ENCODE results near the gene AK5.
"Not testable (repeated sequence)": the region's sequence is repeated elsewhere in the genome, so short reads cannot be mapped to it uniquely, and the experiment has no call there.

Gene AK5

DNA sequence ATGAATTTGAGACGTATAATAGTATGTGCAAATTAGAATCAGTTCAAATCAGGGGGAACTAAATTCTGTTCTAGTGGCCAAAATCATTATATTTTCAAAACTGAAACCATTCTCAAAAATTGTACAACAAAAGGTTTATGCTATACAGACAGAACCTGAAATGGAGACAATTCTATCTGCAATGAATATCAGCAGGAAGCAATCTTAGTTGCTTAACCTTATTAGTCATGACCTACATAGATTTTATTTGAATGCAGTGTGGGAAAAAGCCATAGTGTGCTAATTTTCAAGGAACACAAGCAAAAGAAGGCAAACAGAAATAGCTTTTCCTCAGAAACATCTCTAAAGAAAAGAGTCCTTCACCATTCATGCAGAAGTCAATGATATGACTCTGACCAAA, 6.5 kb downstream of the AK5 start:
- DNase-seq: no peak

GRCh38 chr1:77290576-77290975, 8.8 kb downstream of the AK5 start:
- no peak for DNase-seq

DNA sequence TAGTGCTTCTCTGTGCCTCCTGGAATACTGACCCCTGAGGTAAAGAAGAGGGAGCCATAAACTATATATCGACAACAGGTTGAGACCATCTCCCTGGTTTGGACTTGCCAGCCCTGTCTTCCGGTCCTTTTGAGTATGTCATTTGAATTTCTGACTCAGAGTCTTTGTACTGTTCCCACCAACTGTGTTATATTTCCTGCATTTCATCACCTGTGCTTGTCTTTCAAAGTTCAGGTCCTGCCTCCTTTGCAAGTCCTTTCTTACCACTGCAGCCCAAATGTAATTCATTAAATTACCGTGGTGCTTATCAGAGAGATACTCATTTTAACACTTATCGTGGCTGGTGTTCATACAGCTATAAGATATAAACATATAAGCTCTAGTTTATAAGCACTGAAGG, 10.7 kb downstream of the AK5 start:
- no peak for DNase-seq

DNA sequence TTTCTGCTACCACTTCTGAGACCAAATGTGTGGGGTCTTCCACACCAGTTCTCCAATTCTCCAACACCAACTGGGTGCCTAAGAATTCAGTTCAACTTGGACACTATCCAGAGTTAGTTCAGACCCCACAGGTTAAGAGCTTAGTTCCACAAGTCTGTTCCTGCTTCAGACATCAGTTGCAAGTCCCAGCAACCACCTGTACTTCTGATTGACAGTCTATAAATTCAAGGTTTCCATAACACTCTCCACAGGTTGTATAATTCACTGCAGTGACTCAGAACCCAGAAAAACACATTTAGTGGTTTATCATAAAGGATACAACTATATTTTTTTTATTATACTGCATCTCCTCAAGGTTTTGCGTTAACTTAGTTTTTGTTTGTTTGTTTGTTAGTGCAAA, 18.7 kb downstream of the AK5 start:
- no peak for DNase-seq

- DNase-seq: no peak
Observed at GRCh38 chr1:77303387-77303786, 21.6 kb downstream of the AK5 start.

DNA sequence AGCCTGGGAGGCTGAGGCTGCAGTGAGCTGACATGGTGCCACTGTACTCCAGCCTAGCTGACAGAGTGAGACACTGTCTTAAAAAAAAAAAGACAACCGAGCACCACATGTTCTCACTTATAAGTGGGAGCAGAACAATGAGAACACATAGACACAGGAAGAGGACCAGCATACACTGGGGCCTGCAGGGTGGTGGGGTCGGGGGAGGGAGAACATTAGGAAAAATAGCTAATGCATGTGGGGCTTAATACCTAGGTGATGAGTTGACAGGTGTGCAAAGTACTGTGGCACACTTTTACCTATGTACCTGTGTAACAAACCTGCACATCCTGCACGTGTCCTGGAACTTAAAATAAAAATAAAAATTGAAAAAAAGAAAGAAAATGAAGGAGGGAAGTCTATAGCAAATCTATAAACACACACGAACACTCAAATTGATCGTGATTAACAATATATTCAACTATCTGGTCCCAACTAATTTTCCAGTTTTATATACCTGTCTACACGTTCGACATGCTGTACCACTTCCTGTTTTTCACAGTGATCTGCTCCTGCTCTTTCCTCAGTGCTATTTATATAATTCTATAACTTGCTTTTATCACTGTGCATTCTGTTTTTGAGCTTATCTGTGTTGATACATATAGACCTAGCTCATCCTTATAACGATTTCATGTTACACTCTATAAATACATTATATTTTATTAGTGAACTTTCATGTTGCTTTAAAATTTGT, 27.2 kb downstream of the AK5 start:
- no peak for DNase-seq

GRCh38 chr1:77310924-77311323, 29.1 kb downstream of the AK5 start:
- DNase-seq: no peak

DNA sequence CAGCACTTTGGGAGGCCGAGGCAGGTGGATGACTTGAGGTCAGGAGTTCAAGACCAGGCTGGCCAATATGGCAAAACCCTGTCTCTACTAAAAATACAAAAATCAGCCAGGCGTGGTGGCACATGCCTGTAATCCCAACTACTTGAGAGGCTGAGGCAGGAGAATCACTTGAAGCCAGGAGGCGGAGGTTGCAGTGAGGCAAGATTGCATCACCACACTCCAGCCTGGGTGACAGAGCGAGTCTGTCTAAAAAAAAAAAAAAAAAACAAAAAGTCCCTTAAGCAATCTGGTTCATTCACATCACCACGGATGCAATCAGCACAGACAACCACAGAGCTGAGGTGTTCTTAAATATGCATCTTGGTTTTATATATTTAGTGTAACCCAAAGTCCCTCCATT, 30.5 kb downstream of the AK5 start:
- DNase-seq: not testable (repeated sequence)

- DNase-seq: no peak
Observed at GRCh38 chr1:77313491-77313890, 31.7 kb downstream of the AK5 start.

DNA sequence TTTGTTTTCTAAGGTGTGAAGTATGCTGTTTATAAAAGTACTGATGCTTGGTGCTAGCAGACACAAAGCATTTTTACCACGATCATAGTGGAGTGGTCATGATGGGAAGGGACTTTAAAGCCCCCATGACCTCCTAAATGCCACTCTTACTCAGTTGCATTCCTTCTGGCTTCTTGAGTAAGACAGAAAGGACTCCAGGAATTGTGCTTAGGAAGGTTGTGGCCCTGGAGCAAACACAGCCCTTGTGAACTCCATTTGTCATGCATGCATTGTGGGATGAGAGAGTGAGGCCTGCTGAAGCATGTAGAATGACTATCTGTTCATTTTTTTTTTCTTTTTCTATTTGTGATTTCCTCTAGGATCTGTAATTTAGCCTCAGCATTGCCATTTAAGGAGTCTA, 34.2 kb downstream of the AK5 start:
- no peak for DNase-seq

DNA sequence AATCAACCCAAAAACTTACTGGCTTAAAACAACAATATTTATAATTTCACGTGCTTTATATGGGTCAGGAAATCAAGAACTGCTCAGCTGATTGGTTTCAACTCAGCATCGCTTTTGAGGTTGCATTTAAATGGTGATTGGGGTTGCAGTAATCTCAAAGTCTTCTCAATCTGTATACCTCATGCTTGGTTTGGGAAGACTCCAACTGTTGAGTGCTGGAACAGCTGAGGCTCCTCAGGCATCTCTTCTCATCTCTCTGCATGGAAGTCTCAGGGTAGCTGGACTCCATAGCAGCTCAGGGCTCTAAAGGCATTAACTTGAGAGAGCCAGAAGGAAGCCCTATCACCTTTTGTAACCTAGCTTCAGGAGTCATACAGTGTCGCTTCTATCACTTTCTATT, 35.1 kb downstream of the AK5 start:
- no peak for DNase-seq

DNA sequence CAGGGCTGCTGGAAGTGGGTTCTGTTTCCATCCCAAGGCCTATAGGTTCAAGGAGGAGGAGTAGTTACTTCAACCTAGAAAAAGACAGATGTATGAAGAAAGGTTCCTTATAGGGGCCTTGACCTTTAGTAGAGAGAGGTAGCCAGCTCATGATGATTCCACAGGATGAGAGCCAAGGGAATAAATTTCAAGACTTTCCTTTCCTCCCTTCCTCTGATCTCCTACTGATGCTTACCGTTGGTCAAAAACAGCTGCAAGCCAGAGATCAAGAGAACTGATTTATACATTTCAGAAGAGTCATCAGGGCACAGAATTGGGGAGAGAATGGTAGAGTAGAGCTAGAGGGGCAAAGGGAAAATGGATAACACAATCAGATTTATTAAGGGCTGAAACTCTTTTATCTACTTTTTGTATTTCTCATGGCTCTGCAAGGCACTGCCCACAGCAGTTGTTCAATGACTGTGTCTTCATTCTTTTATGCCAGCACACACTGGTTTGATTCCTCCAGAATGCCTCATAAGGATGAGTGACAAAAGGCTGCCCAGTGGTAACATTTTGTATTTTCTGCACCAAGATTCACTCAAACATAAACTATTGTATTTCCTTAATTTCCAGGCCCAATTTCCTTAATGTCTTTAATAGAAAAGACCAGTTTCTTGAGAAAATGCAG, 37.4 kb downstream of the AK5 start:
- DNase-seq: no peak

DNA sequence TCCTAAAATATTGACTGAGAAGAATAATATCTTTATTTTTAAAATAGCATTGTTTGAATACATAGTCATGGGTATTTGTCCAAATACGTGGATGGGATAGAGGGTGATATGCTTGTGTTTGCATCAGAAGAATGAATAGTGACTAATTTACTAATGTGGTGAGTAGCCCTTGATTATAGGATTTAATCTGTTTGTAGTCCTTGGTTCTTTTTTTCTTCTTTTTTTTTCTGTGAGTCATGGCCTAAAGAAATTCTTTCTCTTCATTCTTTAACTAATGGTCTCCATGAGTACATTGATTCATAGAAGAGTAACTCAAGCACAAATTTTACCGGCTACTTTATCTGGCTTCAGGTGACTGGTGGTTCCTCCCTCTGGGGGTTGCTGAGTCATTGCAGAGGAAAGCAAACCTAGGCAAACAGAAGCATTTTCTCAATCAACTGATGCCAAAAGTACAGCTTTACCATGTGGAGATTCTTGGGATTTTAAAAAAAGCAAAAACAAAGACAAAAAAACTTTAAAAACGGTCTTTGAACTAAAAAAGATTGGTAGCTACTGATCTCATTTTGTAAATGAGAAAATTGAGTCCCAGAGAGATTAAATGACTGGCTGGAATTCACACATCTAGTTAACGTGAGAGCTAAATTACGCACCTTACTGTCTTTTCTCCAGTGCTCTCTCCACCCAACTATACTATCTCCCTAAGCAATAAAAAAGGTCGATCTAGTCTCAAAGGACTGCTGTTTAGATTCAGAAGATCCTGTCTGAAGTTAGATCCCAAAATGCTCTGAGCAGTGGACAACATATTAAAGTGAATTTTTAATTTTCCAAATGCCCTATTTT, 40.5 kb downstream of the AK5 start:
- no peak for DNase-seq

GRCh38 chr1:77333501-77333900, 51.7 kb downstream of the AK5 start:
- DNase-seq: peak; percentile 87

- no peak for DNase-seq
Observed at GRCh38 chr1:77336729-77337128, 54.9 kb downstream of the AK5 start.

DNA sequence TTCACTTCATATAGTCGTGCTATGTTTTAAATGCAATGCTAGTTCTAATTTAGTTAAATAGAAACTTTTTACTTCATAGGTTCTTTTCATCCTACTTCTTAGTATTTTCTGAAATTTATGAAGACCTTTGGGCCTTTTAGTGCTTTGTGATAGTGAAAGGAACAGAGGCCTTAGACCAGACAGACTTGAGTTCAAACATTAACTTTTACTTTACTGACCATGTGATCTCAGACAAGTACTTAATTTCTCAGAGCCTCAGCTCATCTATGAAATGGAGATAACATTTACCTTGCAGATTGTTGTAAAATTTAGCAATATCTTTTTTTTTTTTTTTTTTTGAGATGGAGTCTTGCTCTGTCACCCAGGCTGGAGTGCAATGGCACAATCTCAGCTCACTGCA, 57.5 kb downstream of the AK5 start:
- no peak for DNase-seq

GRCh38 chr1:77341195-77341594, 59.4 kb downstream of the AK5 start:
- DNase-seq: no peak

GRCh38 chr1:77342745-77343144, 60.9 kb downstream of the AK5 start:
- DNase-seq: no peak

- no peak for DNase-seq
Observed at GRCh38 chr1:77347646-77348045, 65.8 kb downstream of the AK5 start.

DNA sequence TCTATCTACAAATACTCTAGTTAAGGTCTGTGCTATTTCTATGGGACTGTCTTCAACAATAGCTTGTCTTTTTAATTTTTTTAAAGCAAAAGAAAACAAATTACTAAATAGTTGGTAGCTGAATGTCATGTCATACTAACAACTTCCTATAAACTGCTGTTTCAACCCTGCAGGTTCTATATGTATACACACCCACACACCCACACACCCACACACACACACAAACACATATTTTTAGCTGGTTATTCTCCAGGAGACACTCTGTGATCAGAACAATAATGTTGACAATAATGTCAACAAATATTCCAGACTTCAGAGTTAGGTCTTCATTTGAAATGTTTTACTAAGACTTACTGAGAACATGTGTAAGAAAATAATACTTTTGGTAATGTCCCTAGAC, 66.7 kb downstream of the AK5 start:
- DNase-seq: no peak

- DNase-seq: peak; percentile 17
Observed at GRCh38 chr1:77349275-77349674, 67.5 kb downstream of the AK5 start.

DNA sequence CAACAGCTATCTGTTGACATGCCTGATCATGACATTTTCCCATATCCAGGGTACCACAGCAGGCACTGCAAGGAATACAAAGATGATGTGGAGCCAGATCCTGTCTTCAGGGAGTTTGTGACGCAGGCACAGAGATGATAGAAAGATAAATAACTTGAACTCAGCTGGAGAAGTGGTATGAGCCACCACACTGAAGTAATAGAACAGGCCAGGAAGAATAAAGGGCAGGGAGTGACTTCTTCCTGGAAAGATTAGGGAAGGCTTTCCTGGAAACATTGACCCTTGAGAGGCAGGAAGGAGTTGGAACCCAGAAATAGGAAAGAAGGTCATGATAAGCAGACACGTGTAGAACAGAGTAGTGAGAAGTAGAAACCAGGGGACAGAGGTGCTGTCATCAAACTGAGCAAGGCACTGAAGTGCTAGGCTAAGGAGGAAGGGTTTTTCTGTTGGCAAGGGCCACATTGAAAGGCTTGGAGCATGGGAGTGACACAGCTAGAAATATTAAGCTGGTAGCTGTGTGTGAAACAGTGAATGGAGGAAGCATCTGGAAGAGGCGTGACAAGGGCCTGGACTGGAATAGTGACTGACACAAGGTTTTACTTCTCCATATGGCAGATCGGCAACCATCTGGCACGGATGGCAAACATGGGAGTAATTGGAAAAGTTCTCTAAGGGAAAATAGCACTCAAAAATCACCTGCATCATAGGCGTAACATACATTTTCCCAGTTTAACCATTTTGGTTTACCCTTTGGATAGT, 68.4 kb downstream of the AK5 start:
- DNase-seq: peak; percentile 98

GRCh38 chr1:77354536-77354935, 72.7 kb downstream of the AK5 start:
- no peak for DNase-seq
